Measurements from ENCODE around the gene DNASE1L3.

DNA sequence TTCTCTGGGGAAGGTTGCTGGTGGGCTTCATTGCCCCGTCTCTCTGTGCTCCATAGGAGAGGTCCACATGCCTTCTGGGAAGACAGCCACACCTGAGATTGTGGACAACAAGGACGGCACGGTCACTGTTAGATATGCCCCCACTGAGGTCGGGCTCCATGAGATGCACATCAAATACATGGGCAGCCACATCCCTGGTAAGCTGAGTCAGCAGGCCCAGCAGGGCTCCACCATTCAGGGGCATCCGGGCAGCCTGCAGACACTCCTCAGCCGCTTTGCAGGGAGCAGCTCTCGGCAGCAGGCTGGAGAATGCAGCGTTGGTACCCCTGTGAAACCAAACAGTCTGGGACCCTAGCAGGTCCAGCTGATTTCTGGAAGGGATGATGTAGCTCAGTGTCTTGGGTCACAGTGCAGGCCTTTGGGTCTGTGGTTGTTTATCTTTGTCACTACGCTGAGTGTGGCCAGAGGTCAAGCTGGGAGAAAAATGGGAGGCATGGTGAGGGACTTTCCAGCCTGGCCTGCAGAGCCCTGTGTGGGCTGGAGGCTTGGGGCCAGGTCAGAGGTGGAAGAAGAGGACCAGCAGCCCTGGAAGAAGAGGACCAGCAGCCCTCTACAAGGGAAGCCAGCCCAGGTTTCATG lies 67.2 kb downstream of the DNASE1L3 start:
- TF ChIP-seq, protein P1, sequence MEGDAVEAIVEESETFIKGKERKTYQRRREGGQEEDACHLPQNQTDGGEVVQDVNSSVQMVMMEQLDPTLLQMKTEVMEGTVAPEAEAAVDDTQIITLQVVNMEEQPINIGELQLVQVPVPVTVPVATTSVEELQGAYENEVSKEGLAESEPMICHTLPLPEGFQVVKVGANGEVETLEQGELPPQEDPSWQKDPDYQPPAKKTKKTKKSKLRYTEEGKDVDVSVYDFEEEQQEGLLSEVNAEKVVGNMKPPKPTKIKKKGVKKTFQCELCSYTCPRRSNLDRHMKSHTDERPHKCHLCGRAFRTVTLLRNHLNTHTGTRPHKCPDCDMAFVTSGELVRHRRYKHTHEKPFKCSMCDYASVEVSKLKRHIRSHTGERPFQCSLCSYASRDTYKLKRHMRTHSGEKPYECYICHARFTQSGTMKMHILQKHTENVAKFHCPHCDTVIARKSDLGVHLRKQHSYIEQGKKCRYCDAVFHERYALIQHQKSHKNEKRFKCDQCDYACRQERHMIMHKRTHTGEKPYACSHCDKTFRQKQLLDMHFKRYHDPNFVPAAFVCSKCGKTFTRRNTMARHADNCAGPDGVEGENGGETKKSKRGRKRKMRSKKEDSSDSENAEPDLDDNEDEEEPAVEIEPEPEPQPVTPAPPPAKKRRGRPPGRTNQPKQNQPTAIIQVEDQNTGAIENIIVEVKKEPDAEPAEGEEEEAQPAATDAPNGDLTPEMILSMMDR (IDR thresholded peaks at IDR 0.05; ENCODE audit: low read depth, low read length, poor library complexity, severe bottlenecking), result no peak
- TF ChIP-seq EZH2phosphoT487 (IDR thresholded peaks at IDR 0.05; ENCODE audit: borderline replicate concordance, low read length), result no peak
